Activated CD4-positive, alpha-beta T cell treated with anti-CD3 and anti-CD28 coated beads, Interleukin-2, amount 10 ng/mL, durations not matched to agents 24 days and 14 days (primary cell): ENCODE results near the gene HLF. TPM values are rescaled to one million over a fixed set of nuclear protein-coding genes. Genes with fewer than 3 reads are reported as not detected.

Experiments
- DNase-seq: peaks from one replicate; pipeline ENCODE4 v3.0.0; 2022
- H3K27ac Mint-ChIP-seq: one replicate; pipeline ENCODE4 v1.8.0; 2022; ENCODE audit warnings: mild to moderate bottlenecking, mixed read lengths
- H3K27me3 Mint-ChIP-seq: one replicate; pipeline ENCODE4 v1.8.0; 2022; ENCODE audit warnings: mixed read lengths
- H3K36me3 Mint-ChIP-seq: one replicate; pipeline ENCODE4 v1.8.0; 2022; ENCODE audit warnings: low read depth, mild to moderate bottlenecking, mixed read lengths
- H3K4me1 Mint-ChIP-seq: one replicate; pipeline ENCODE4 v1.8.0; 2021; ENCODE audit warnings: mixed read lengths
- H3K4me3 Mint-ChIP-seq: one replicate; pipeline ENCODE4 v1.8.0; 2022; ENCODE audit warnings: mild to moderate bottlenecking, moderate library complexity, mixed read lengths
- H3K9me3 Mint-ChIP-seq: one replicate; pipeline ENCODE4 v1.8.0; 2021; ENCODE audit warnings: mixed read lengths
- intact Hi-C: fragments of 100-400 bp; cut with micrococcal nuclease; formaldehyde crosslinking; loops from one replicate; pipeline ENCODE4 v1.15.1; 2023
- total RNA-seq: library from RNA; stranded (reverse); gene quantifications from 2 replicates; pipeline ENCODE4 v1.2.3, GENCODE V29; 2022

Gene HLF
- total RNA-seq, 1 donor from 2014 or later, result 1.3 TPM

GRCh38 chr17:55264278-55264644, 499 bp upstream of the HLF start:
- Mint-ChIP-seq H3K36me3 (no peaks in the 10 kb centered on the region), H3K4me1 (peaks cover 13% of the 10 kb centered on the region), H3K4me3 (peak overlapping the region; percentile 78), H3K27me3 (peaks cover 75% of the 10 kb centered on the region), H3K27ac (no peak overlapping the region), H3K9me3 (peaks cover 9% of the 10 kb centered on the region)
- intact Hi-C loops, result loop anchor here (1.0 to 10.0 kb wide), 3 partner anchors 26 to 295 kb away; partner anchors contain the start of gene MMD
- DNase-seq, result no peak

GRCh38 chr17:55265311-55266021, 706 bp downstream of the HLF start:
- no peak overlapping the region for H3K27ac Mint-ChIP-seq
- peak overlapping the region; percentile 59 for H3K4me3 Mint-ChIP-seq

DNA sequence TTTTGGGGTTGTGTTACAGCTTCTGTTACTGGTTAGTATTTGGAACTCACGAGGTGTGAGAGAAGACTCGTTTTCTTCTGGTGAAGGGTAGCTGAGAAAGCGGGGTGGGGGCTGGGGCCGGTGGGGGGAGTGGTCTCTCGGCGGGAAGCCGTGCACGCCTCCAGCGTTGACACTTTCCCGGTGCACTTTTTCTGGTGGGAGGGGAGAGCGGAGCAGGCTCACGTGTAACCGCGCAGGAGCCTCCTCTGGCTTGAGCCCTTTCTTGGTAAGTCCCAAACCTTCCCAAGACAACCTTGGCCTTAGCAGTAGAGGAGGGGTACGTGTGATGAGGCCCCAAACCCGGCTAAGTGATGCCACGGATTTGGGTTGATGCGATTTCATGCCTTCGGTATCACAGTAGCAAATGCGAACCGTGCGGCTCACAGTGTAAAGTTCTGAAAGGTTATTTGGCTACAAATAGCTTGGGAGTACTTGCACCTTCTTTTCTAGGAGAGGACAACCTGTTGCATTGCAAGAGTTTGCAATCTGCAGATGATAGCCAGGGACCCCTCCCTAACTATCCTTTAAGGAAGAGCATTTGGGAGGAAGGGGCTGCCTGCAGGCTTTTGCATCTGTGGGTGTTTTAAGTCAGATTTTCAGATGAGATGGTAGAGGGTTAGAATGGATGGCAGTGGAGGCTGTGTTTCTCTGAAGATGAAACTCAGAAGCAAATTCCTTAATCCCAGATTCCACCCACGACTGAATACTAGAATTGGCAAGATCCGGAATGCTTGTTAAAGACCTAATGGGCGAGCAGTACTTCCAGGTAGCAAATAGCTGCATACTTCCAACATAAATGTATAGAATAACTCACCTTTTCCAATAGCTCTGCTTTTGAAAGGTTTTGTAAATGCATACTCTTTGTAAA, 1.5 kb downstream of the HLF start:
- Mint-ChIP-seq H3K4me3 (peak overlapping the region; percentile 59), H3K36me3 (no peaks in the 10 kb centered on the region), H3K27me3 (peaks cover 83% of the 10 kb centered on the region), H3K4me1 (peaks cover 13% of the 10 kb centered on the region), H3K27ac (no peak overlapping the region), H3K9me3 (peaks cover 5% of the 10 kb centered on the region)
- intact Hi-C loops, result loop anchor here (10.0 kb wide), 1 partner anchor 158 kb away; the partner anchor contains the start of gene MMD
- peak; percentile 60 for DNase-seq

More at GRCh38 chr17:55265311-55266021, 706 bp downstream of the HLF start:
- intact Hi-C loops, result loop anchor here (10.0 kb wide), 1 partner anchor 159 kb away; the partner anchor contains the start of gene MMD
- Mint-ChIP-seq H3K9me3 (peaks cover 9% of the 10 kb centered on the region), H3K4me1 (peaks cover 13% of the 10 kb centered on the region), H3K36me3 (no peaks in the 10 kb centered on the region), H3K27me3 (peaks cover 82% of the 10 kb centered on the region)
- peak; percentile 66 for DNase-seq

- intact Hi-C loops, result loop anchor here (10.0 kb wide), 1 partner anchor 158 kb away; the partner anchor contains the start of gene MMD
- Mint-ChIP-seq H3K9me3 (peaks cover 4% of the 10 kb centered on the region), H3K27me3 (peaks cover 81% of the 10 kb centered on the region), H3K4me3 (no peak overlapping the region), H3K27ac (no peak overlapping the region), H3K4me1 (peaks cover 13% of the 10 kb centered on the region), H3K36me3 (no peaks in the 10 kb centered on the region)
- DNase-seq, result no peak
Observed at GRCh38 chr17:55266958-55267688, 2.4 kb downstream of the HLF start.

DNA sequence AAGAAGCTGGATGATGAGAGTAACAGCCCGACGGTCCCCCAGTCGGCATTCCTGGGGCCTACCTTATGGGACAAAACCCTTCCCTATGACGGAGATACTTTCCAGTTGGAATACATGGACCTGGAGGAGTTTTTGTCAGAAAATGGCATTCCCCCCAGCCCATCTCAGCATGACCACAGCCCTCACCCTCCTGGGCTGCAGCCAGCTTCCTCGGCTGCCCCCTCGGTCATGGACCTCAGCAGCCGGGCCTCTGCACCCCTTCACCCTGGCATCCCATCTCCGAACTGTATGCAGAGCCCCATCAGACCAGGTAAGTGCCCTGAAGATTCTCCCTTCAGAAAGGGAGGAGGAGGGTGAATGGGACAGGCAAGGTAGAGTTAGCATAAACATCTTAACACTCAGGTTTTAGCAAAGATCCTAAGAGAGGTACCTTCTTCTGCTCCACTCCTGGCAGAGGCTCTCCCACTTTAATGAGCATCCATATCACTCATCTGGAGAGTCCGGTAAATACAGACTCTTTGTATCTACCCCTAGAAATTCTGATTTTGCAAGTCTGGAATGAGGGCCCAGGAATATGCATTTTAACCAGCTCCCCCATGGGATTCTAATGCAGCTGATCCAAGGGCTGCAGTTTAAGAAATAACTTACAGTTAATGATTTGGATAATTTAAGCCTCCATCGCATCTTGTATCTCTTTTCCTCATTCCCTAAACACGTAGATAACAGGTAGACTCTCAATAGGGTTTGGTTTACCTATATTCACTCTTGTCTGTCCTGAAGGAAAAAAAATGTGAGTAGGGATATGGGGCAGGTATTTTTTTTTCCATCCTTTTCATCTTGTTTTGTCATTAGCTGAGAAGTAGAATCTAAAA, 3.3 kb downstream of the HLF start:
- Mint-ChIP-seq H3K4me1 (peaks cover 15% of the 10 kb centered on the region), H3K27ac (no peak overlapping the region), H3K9me3 (peaks cover 4% of the 10 kb centered on the region), H3K4me3 (no peak overlapping the region), H3K27me3 (peaks cover 82% of the 10 kb centered on the region), H3K36me3 (no peaks in the 10 kb centered on the region)
- DNase-seq, result no peak
- intact Hi-C loops, result loop anchor here (10.0 kb wide), 1 partner anchor 157 kb away; the partner anchor contains the start of gene MMD

DNA sequence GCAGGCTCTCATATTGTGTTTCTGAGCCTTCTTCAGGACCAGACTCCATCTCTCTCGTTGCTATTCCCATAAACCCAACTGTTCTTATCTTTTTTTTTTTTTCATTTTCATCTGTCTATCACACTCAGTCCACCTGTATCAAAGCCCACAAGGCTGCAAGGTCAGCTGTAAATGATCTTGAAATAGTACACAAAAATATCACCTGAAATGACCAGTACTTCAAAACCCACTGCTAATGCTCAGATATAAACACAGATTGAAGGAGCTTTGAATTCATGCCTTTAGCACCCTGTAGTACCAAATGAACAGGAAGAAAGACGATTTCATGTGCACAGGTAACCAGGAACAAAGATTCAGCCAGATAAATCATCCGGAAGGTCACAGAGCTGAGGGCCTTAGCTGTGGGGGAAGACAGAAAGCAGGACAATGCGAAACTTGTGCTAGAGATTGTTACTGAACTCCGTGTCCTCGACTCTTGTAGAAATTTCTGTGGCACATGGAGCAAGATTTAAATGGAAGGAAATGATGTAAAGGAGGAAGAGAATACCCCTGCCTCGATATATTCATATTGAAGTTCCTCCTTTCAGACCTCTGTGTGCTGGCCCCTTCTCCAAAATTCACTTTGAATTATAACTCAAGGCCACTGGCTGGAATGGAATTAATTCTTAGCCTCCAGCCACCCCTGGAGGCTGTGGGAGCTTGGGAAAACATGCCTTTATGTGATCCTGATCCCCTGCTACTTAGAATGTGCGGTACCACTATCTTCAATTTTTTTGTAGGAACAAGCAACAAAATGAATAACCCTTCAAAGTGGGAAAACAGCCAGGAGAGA, 4.1 kb downstream of the HLF start:
- intact Hi-C loops, result loop anchor here (10.0 kb wide), 1 partner anchor 156 kb away; the partner anchor contains the start of gene MMD
- Mint-ChIP-seq H3K27ac (no peak overlapping the region), H3K4me1 (peaks cover 10% of the 10 kb centered on the region), H3K9me3 (peaks cover 4% of the 10 kb centered on the region), H3K27me3 (peaks cover 81% of the 10 kb centered on the region), H3K4me3 (no peak overlapping the region), H3K36me3 (no peaks in the 10 kb centered on the region)
- no peak for DNase-seq

DNA sequence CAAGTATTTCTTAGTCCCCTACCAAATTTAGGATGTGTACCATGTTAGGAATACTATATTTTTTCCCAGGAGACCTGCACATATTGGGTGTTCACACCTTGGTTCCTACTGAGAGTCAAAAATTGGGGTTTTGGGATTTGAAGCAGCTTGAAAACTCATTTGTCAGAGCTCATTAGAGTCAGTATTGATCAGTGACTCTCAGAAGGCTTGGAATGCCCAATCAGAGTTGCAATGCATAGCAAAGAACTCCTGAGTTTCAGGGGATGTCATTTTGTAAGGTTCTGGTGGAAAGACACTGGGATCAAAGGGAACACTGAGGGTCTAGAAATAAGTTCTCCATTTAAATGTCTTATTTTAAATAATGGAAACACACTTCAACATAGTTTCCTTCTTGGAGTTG, 5.1 kb downstream of the HLF start:
- intact Hi-C loops, result loop anchor here (10.0 kb wide), 1 partner anchor 155 kb away; the partner anchor contains the start of gene MMD
- Mint-ChIP-seq H3K4me1 (peaks cover 2% of the 10 kb centered on the region), H3K9me3 (peaks cover 8% of the 10 kb centered on the region), H3K4me3 (no peak overlapping the region), H3K27me3 (peaks cover 83% of the 10 kb centered on the region), H3K36me3 (no peaks in the 10 kb centered on the region), H3K27ac (no peak overlapping the region)
- DNase-seq, result no peak

DNA sequence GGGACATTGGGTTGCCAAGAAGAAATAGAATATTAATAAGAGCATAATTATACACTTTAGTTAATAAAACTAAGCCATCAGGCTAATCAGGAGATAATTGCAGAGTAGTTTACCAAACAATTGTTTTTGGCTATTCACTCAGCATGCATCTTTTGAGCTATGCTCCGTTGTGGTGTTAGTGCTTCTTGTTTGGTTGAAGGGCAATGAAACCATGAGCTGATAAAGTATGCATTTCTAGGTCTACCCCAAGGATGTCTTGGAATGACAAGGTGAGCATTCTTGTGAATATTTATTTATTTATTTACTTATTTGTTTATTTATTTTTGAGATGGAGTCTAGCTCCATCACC, 6.4 kb downstream of the HLF start:
- no peak for DNase-seq
- intact Hi-C loops, result no loop called here
- no peak overlapping the region for H3K27ac Mint-ChIP-seq
- peaks cover 81% of the 10 kb centered on the region for H3K27me3 Mint-ChIP-seq
- H3K4me3 Mint-ChIP-seq, result no peak overlapping the region
- H3K4me1 Mint-ChIP-seq, result peaks cover 2% of the 10 kb centered on the region
- peaks cover 9% of the 10 kb centered on the region for H3K9me3 Mint-ChIP-seq
- H3K36me3 Mint-ChIP-seq, result no peaks in the 10 kb centered on the region

GRCh38 chr17:55271958-55272710, 7.4 kb downstream of the HLF start:
- no peaks in the 10 kb centered on the region for H3K36me3 Mint-ChIP-seq
- H3K4me1 Mint-ChIP-seq, result peaks cover 2% of the 10 kb centered on the region
- no peak overlapping the region for H3K27ac Mint-ChIP-seq
- no peak overlapping the region for H3K4me3 Mint-ChIP-seq
- intact Hi-C loops, result no loop called here
- peaks cover 9% of the 10 kb centered on the region for H3K9me3 Mint-ChIP-seq
- no peak for DNase-seq
- peaks cover 75% of the 10 kb centered on the region for H3K27me3 Mint-ChIP-seq

- Mint-ChIP-seq H3K27me3 (peaks cover 67% of the 10 kb centered on the region), H3K4me1 (peaks cover 2% of the 10 kb centered on the region), H3K27ac (no peak overlapping the region), H3K36me3 (no peaks in the 10 kb centered on the region), H3K9me3 (peaks cover 9% of the 10 kb centered on the region), H3K4me3 (no peak overlapping the region)
- intact Hi-C loops, result no loop called here
- DNase-seq, result no peak
Observed at GRCh38 chr17:55272711-55273578, 8.2 kb downstream of the HLF start.
